Measurements from ENCODE around the gene MEP1A.
"Not testable (repeated sequence)": the region's sequence is repeated elsewhere in the genome, so short reads cannot be mapped to it uniquely, and the experiment has no call there.

The MEP1A gene

DNA sequence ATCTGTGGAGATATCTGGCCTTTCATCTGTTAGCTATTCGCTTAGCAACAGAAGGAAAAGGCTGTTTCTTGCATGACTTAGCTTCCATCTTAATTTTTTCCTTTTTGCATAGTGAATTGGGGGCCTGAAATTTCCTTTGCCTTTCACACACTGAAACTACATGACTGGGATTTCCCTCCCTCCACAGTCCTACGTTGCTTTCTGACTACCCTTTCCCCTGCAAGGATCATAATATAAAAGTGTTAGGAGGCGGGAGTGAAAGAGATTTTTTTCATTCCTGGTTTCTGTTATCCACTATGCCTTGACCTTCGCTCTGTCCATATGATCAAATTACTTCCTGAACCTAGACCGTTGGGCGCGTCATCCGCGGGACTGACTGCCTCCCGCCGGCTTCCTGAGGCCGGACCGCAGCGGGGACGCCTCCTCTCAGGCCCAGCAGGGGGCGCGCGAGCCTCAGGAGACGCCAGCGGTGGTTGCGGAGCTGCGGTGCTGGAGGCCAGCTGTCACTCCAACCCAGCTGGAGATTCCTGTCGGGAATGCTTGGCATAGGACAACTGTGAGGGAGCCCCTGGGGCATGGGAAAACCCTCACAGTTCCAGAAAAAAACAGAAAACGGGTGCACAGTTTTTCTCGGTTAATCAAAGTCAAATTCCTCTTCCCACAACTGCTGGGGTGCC, 55.6 kb downstream of the MEP1A start:
- FAIRE-seq (peak; percentile 67), DNase-seq (ENCODE audit: insufficient read length) (peak; percentile 43)
- no peak for TF ChIP-seq POLR2AphosphoS5 (IDR thresholded peaks at IDR 0.05; ENCODE audit: low read depth, low read length)
- no peak for TF ChIP-seq TAF1 (IDR thresholded peaks at IDR 0.05; ENCODE audit: borderline replicate concordance, low read depth, low read length)
- TF ChIP-seq POLR2A (IDR thresholded peaks at IDR 0.05; ENCODE audit: low read depth, low read length): no peak

DNA sequence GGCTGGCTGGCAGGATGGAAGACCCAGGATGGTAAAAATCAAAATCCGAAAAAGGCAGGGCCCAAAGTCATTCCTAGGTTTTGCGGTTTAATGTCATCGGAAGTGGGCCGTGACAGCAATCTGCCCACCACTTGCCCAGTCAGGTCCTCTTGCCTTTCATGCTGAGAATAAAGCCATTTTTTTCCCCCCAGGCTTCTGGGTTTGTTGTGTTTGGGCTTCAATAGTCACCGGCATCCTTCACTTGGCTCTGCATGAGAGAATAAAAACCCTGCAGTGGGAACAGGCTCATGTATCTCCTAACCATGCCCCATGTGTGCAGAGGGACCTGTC, 56.1 kb downstream of the MEP1A start:
- FAIRE-seq (no peak), DNase-seq (ENCODE audit: insufficient read length) (no peak)
- no peak for TF ChIP-seq TAF1 (IDR thresholded peaks at IDR 0.05; ENCODE audit: borderline replicate concordance, low read depth, low read length)
- no peak for TF ChIP-seq POLR2AphosphoS5 (IDR thresholded peaks at IDR 0.05; ENCODE audit: low read depth, low read length)
- no peak for TF ChIP-seq POLR2A (IDR thresholded peaks at IDR 0.05; ENCODE audit: low read depth, low read length)

DNA sequence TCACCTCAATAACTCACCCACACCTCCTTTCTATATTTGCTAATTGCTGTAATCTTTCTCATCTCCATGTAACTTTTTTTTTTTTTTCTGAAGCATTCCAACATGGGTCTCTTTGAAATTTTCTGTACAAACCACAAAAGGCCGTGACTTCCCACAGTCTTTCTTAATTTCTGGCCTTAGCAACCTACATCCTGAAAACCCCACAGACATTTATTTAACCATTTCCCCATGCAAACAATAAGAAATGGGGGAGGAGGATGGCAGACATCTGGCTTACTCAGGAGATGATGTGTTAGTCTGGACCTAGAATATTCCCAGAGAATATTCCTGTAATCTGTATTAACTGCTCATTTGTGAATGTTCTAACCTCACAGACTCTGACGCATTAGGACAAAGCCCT, 57.6 kb downstream of the MEP1A start:
- no peak for DNase-seq (ENCODE audit: insufficient read length)
- FAIRE-seq: no peak
- TF ChIP-seq POLR2AphosphoS5 (IDR thresholded peaks at IDR 0.05; ENCODE audit: low read depth, low read length) (no peak), TAF1 (IDR thresholded peaks at IDR 0.05; ENCODE audit: borderline replicate concordance, low read depth, low read length) (no peak), POLR2A (IDR thresholded peaks at IDR 0.05; ENCODE audit: low read depth, low read length) (no peak)

DNA sequence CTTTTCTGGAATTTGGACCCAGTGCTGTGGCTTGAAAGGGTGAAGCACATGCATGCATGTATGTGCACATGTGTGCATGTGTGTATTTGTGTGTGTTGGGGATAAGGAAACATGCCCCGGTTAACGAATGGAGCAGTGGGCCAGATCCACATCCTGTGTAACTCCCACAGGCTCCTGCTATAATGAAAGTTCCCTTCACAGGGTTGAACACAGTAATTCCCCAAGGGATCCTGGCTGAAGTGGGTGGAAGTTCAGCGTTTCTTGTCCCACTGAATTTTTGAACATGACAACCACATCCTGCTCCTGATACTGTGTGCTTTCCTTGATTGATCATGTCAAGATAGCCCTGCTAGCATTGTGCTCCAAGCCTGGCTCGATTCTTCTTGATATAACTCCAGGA, 58.4 kb downstream of the MEP1A start:
- DNase-seq (ENCODE audit: insufficient read length); FAIRE-seq: not testable (repeated sequence)

DNA sequence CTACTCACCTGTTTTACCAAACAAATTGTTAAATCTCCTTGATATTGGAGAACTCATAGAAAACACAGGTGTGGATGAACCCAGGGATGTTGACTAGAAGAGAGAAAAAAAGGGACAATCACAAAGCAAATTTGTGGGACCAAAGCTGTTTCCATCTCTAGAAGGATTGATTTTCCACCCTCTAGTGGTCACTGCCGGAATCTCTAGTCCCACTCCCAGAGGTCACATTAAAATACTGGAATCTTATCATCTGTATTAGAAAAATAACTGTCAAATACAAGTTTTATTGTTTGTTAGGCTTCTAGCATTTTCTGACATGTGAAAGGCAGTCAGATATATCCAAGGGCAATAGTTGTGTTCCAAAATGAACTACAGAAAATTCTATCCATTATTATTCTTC, 62.8 kb downstream of the MEP1A start:
- not testable (repeated sequence) for DNase-seq (ENCODE audit: insufficient read length); FAIRE-seq

DNA sequence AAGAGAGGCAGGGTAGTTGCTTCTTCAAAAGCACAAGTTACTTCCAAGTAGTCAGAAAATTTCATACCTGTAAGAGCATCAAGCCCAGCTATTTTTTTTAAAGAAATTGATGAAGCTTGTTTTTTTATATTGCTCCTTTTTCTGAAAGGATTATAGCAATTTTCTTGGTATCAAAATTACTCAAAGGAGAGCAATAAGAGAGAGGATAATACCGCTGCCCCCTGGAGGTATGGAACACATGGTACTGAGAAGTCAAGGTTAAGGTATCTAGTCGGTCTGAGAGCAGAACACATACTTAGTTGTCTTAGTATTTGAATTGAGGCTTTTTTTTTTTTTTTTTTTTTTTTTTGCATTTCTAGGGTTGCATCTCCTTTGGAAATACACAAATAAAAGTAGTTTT, 69.2 kb downstream of the MEP1A start:
- FAIRE-seq (no peak), DNase-seq (ENCODE audit: insufficient read length) (no peak)
- TF ChIP-seq TAF1 (IDR thresholded peaks at IDR 0.05; ENCODE audit: borderline replicate concordance, low read depth, low read length) (no peak), POLR2AphosphoS5 (IDR thresholded peaks at IDR 0.05; ENCODE audit: low read depth, low read length) (no peak), POLR2A (IDR thresholded peaks at IDR 0.05; ENCODE audit: low read depth, low read length) (no peak)

DNA sequence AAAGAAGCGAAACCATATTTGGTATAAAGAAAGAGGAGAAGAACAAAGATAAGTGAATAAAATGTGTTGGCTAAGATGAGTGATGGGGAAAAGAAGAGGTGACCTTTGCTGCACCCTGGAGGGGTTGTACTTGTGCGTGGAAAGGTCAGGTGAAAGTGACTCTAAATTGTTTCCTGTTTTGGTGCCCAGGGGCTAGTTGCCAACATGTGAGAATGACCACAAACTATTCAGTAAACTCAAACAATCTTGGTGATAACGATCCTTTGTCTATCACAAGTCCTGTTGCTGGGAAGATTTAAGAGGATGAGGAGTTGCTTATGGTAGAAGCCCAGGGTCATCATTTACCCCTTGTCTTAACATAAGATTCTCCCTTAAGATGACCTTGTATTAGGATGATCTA, 70.6 kb downstream of the MEP1A start:
- FAIRE-seq (no peak), DNase-seq (ENCODE audit: insufficient read length) (no peak)

DNA sequence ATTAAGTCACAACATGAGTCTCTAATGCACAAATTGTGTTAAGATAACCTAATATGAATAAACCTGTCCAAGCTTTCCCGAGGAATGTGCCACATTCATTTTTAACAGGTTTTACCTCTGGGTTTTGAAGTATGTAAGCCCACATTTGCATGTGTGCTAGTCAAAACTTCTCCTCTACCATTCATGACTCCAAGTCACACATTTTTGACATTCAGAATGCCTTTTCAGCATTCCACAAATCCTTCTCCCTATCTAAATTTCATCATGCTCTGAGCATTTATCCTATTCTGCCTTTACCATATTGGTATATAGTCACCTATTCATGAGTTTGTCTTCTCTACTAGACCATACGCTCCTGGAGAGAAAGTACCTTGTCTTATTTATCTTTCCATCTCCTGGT, 72.0 kb downstream of the MEP1A start:
- FAIRE-seq (no peak), DNase-seq (ENCODE audit: insufficient read length) (no peak)
- no peak for TF ChIP-seq POLR2A (IDR thresholded peaks at IDR 0.05; ENCODE audit: low read depth, low read length)
- TF ChIP-seq POLR2AphosphoS5 (IDR thresholded peaks at IDR 0.05; ENCODE audit: low read depth, low read length): no peak
- TF ChIP-seq TAF1 (IDR thresholded peaks at IDR 0.05; ENCODE audit: borderline replicate concordance, low read depth, low read length): no peak

More for the DNA sequence above, 70.6 kb downstream of the MEP1A start:
- TF ChIP-seq POLR2A (IDR thresholded peaks at IDR 0.05; ENCODE audit: low read depth, low read length) (no peak), TAF1 (IDR thresholded peaks at IDR 0.05; ENCODE audit: borderline replicate concordance, low read depth, low read length) (no peak), POLR2AphosphoS5 (IDR thresholded peaks at IDR 0.05; ENCODE audit: low read depth, low read length) (no peak)

DNA sequence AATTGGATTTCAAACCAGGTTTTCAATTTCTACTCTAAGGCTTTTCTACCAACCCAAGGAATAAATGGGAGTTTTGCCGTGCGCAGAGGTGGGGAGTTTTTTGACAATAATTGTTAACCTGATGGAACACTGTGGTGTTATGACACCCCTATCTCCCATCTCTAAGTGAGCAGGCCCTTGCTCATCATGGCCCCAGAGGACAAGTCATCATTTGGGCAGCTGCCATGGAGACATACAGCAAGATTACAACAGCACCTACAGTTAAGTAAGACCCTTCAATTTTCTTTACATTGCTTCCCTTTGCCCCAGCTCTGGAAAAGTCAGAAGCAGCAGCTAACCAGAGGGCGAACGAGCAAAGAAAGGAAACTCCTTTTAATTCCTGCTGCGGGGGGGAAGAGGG, 74.2 kb downstream of the MEP1A start:
- TF ChIP-seq TAF1 (IDR thresholded peaks at IDR 0.05; ENCODE audit: borderline replicate concordance, low read depth, low read length) (no peak), POLR2A (IDR thresholded peaks at IDR 0.05; ENCODE audit: low read depth, low read length) (no peak), POLR2AphosphoS5 (IDR thresholded peaks at IDR 0.05; ENCODE audit: low read depth, low read length) (no peak)
- DNase-seq (ENCODE audit: insufficient read length) (no peak), FAIRE-seq (no peak)

DNA sequence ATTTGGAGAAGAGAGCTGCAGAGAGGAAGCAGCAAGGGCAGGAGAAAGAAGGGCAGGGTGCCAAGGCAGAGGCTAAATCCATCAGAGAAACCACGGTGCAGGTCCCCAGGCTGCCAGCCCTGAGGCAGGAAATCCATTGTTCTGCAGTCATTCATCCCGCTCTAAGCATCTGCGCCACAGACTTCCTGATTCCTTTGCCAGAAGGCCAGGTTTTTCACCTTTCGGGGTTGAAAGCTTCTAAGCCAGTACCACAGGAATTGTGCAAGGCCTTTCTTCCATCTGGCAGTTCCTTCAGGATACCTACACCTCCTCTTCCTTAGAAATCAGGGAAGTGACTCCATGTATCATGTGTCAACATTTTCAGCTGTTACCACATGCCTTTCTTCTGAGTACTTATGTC, 82.9 kb downstream of the MEP1A start:
- DNase-seq (ENCODE audit: insufficient read length) (no peak), FAIRE-seq (no peak)
- TF ChIP-seq TAF1 (IDR thresholded peaks at IDR 0.05; ENCODE audit: borderline replicate concordance, low read depth, low read length): no peak
- TF ChIP-seq POLR2AphosphoS5 (IDR thresholded peaks at IDR 0.05; ENCODE audit: low read depth, low read length): no peak
- no peak for TF ChIP-seq POLR2A (IDR thresholded peaks at IDR 0.05; ENCODE audit: low read depth, low read length)

DNA sequence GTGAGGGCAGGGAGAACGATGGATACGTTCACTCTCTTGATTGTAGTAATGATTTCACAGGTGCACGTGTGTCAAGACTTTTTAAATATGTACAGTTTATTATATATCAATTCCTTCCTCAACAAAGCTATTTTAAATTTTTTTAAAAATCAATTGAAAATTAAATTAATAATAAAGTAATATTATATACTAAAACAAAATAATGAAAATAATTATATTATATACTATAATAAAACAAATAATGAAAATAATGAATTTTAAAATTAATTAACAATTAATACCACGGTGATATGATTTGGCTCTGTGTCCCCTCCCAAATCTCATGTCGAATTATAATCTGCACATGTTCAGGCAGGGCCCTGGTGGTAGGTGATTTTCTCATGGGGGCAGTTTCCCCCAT, 85.8 kb downstream of the MEP1A start:
- FAIRE-seq (no peak), DNase-seq (ENCODE audit: insufficient read length) (no peak)
- TF ChIP-seq POLR2A (IDR thresholded peaks at IDR 0.05; ENCODE audit: low read depth, low read length): no peak
- no peak for TF ChIP-seq POLR2AphosphoS5 (IDR thresholded peaks at IDR 0.05; ENCODE audit: low read depth, low read length)
- TF ChIP-seq TAF1 (IDR thresholded peaks at IDR 0.05; ENCODE audit: borderline replicate concordance, low read depth, low read length): no peak

DNA sequence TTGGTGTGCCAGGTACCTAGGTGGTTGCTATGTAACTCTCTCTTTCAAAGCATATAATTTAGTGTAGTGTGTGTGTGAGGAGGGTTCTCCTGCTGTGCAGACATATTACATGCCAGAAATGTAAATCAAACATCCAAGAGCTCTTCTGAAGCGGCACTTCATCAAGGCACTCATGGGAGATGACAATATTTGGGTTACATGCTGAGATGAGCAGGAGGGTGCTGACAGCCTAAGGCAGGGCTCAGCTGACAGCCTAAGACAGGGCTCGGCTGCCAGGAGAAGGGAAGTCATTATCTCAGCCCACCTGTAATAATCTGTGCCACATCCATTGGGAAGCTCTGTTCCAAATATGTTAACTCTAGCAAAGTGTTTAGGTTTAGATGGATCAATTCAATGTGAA, 89.5 kb downstream of the MEP1A start:
- no peak for DNase-seq (ENCODE audit: insufficient read length)

DNA sequence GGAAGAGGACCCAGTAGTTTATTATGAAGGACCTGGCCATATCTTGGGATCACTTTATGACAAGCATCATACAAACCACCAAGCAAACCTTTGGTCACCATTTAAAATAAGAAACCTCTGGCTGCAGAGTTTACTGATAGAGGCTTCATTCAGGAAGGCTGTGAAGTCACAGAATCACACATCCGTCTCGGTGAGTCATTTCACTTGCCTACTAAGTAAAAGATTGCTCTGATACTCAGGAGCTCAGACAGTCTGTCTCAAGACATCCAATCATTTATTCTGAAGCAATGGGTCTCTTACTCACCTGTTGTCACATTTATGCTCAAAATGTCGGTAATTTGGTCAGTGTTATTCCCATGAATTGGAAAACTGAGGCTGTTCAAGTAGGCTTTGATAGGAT, 94.8 kb downstream of the MEP1A start:
- FAIRE-seq (no peak), DNase-seq (ENCODE audit: insufficient read length) (no peak)
- TF ChIP-seq TAF1 (IDR thresholded peaks at IDR 0.05; ENCODE audit: borderline replicate concordance, low read depth, low read length) (no peak), POLR2A (IDR thresholded peaks at IDR 0.05; ENCODE audit: low read depth, low read length) (no peak), POLR2AphosphoS5 (IDR thresholded peaks at IDR 0.05; ENCODE audit: low read depth, low read length) (no peak)

More for the DNA sequence above, 89.5 kb downstream of the MEP1A start:
- TF ChIP-seq POLR2AphosphoS5 (IDR thresholded peaks at IDR 0.05; ENCODE audit: low read depth, low read length) (no peak), TAF1 (IDR thresholded peaks at IDR 0.05; ENCODE audit: borderline replicate concordance, low read depth, low read length) (no peak), POLR2A (IDR thresholded peaks at IDR 0.05; ENCODE audit: low read depth, low read length) (no peak)
- no peak for FAIRE-seq
